Measurements from ENCODE around the gene CXCL17. TPM values are rescaled to one million over a fixed set of nuclear protein-coding genes. Genes with fewer than 3 reads are reported as not detected.

CXCL17 gene
- polyA plus RNA-seq, 1 donor (not counting 4 experiments of a cell fraction or from before 2014, with no cell fraction given) = not detected

GRCh38 chr19:42396381-42397262 is 46.1 kb downstream of the CXCL17 start:
- DNase-seq (ENCODE audit: low read depth, low spot score) (peak; percentile 96), FAIRE-seq (peak; percentile 89)
- Histone ChIP-seq H2AFZ (ENCODE audit: control insufficient read depth, low read length) (peak overlapping the region; percentile 95), H3K9me1 (ENCODE audit: control insufficient read depth, extremely low read depth, insufficient read depth, low read length) (peaks cover 5% of the 10 kb centered on the region), H3K4me2 (ENCODE audit: control insufficient read depth, extremely low read depth, insufficient read depth, low read depth, low read length) (peak overlapping the region; percentile 99), H3K27ac (ENCODE audit: control insufficient read depth, insufficient read depth, low read length) (peak overlapping the region; percentile 99), H3K9me3 (ENCODE audit: control insufficient read depth, low read depth, low read length) (no peaks in the 10 kb centered on the region), H3K79me2 (ENCODE audit: control insufficient read depth, insufficient read depth, low read length) (peaks cover 9% of the 10 kb centered on the region), H3K4me3 (ENCODE audit: control insufficient read depth in 2 of 3, extremely low read depth in 1 of 3, insufficient read depth in 2 of 3, low read depth in 1 of 3, low read length in 3 of 3) (peak overlapping the region; percentile 58 to 84 (median 83)), H3K27me3 (ENCODE audit: control insufficient read depth, extremely low read depth, insufficient read depth, low read length) (peaks cover 5% of the 10 kb centered on the region), H3K36me3 (ENCODE audit: control insufficient read depth in 2 of 2, extremely low read depth in 1 of 2, insufficient read depth in 2 of 2, low read length in 2 of 2) (no peaks in the 10 kb centered on the region), H3K9ac (ENCODE audit: control insufficient read depth, extremely low read depth, insufficient read depth, low read length) (peak overlapping the region; percentile 94), H4K20me1 (ENCODE audit: control insufficient read depth, extremely low read depth, insufficient read depth, low read length) (no peaks in the 10 kb centered on the region), H3K4me1 (ENCODE audit: control insufficient read depth, extremely low read depth, insufficient read depth, low read length) (peaks cover 23% of the 10 kb centered on the region)
- TF ChIP-seq EZH2 (IDR thresholded peaks at IDR 0.05; ENCODE audit: low read length) (no peak), CTCF (optimal IDR thresholded peaks at IDR 0.05 in 1 of 3, IDR thresholded peaks at IDR 0.05 in 1 of 3, conservative IDR thresholded peaks at IDR 0.05 in 1 of 3; ENCODE audit: extremely low read depth in 1 of 3, insufficient read depth in 2 of 3, low read length in 3 of 3) (no peak)
- dilution Hi-C loops (cut with MboI; ENCODE audit: extremely low pct_ligation_motif_present, low sequenced_read_pairs) = no loop called here

- Histone ChIP-seq H3K9me3 (ENCODE audit: control insufficient read depth, low read depth, low read length) (no peaks in the 10 kb centered on the region), H3K9me1 (ENCODE audit: control insufficient read depth, extremely low read depth, insufficient read depth, low read length) (peaks cover 5% of the 10 kb centered on the region), H3K79me2 (ENCODE audit: control insufficient read depth, insufficient read depth, low read length) (peaks cover 9% of the 10 kb centered on the region), H3K27me3 (ENCODE audit: control insufficient read depth, extremely low read depth, insufficient read depth, low read length) (peaks cover 19% of the 10 kb centered on the region), H3K9ac (ENCODE audit: control insufficient read depth, extremely low read depth, insufficient read depth, low read length) (no peak overlapping the region), H4K20me1 (ENCODE audit: control insufficient read depth, extremely low read depth, insufficient read depth, low read length) (no peaks in the 10 kb centered on the region), H3K4me1 (ENCODE audit: control insufficient read depth, extremely low read depth, insufficient read depth, low read length) (peaks cover 22% of the 10 kb centered on the region), H3K27ac (ENCODE audit: control insufficient read depth, insufficient read depth, low read length) (no peak overlapping the region), H2AFZ (ENCODE audit: control insufficient read depth, low read length) (no peak overlapping the region), H3K4me2 (ENCODE audit: control insufficient read depth, extremely low read depth, insufficient read depth, low read depth, low read length) (no peak overlapping the region), H3K36me3 (ENCODE audit: control insufficient read depth in 2 of 2, extremely low read depth in 1 of 2, insufficient read depth in 2 of 2, low read length in 2 of 2) (no peaks in the 10 kb centered on the region), H3K4me3 (ENCODE audit: control insufficient read depth in 2 of 3, extremely low read depth in 1 of 3, insufficient read depth in 2 of 3, low read depth in 1 of 3, low read length in 3 of 3) (no peak overlapping the region)
- DNase-seq (ENCODE audit: low read depth, low spot score) = no peak
- no peak for FAIRE-seq
- dilution Hi-C loops (cut with MboI; ENCODE audit: extremely low pct_ligation_motif_present, low sequenced_read_pairs) = no loop called here
- TF ChIP-seq EZH2 (IDR thresholded peaks at IDR 0.05; ENCODE audit: low read length) = no peak
- TF ChIP-seq CTCF (optimal IDR thresholded peaks at IDR 0.05 in 1 of 3, IDR thresholded peaks at IDR 0.05 in 1 of 3, conservative IDR thresholded peaks at IDR 0.05 in 1 of 3; ENCODE audit: extremely low read depth in 1 of 3, insufficient read depth in 2 of 3, low read length in 3 of 3) = no peak
Measured at GRCh38 chr19:42394751-42395150, 48.0 kb downstream of the CXCL17 start.

All from keratinocyte (primary cell).